Measurements from ENCODE around the gene MACROD2. TPM values are rescaled to one million over a fixed set of nuclear protein-coding genes. Genes with fewer than 3 reads are reported as not detected.

Gene MACROD2
- total RNA-seq, 2 donors from 2014 or later, result 8.3 to 21.8 TPM

GRCh38 chr20:14724468-14724867 lies 729.2 kb downstream of the MACROD2 start:
- intact Hi-C loops (cut with DNase I), result no loop called here
- TF ChIP-seq CTCF (IDR thresholded peaks at IDR 0.05), result no peak
- no peak for TF ChIP-seq POLR2A (IDR thresholded peaks at IDR 0.05)

GRCh38 chr20:14726591-14726990 lies 731.3 kb downstream of the MACROD2 start:
- H3K4me3 ChIP-seq, result no peak overlapping the region
- 88 to 95% methylated on average over 3 of the region's 3 CpGs for WGBS, 2 donors
- TF ChIP-seq POLR2A (IDR thresholded peaks at IDR 0.05) (no peak), CTCF (IDR thresholded peaks at IDR 0.05) (no peak)
- H3K27ac ChIP-seq, result no peak overlapping the region
- intact Hi-C loops (cut with DNase I), result no loop called here
- H3K4me1 ChIP-seq, result no peaks in the 10 kb centered on the region
- DNase-seq (no peak), ATAC-seq (no peak)
- no peaks in the 10 kb centered on the region for H3K9me3 ChIP-seq
- H3K27me3 ChIP-seq, result no peaks in the 10 kb centered on the region
- H3K36me3 ChIP-seq (replicated peaks in 1 of 2; ENCODE audit: insufficient read depth in 1 of 2, low read depth in 2 of 2), result no peaks in the 10 kb centered on the region

More at GRCh38 chr20:14724468-14724867, 729.2 kb downstream of the MACROD2 start:
- H3K4me3 ChIP-seq, result no peak overlapping the region
- no peaks in the 10 kb centered on the region for H3K9me3 ChIP-seq
- no peak for ATAC-seq
- no peak for DNase-seq
- H3K27me3 ChIP-seq, result no peaks in the 10 kb centered on the region
- no peak overlapping the region for H3K27ac ChIP-seq
- H3K36me3 ChIP-seq (replicated peaks in 1 of 2; ENCODE audit: insufficient read depth in 1 of 2, low read depth in 2 of 2), result no peaks in the 10 kb centered on the region
- WGBS, 2 donors, result 57 to 58% methylated on average over 1 of the region's 1 CpG
- no peaks in the 10 kb centered on the region for H3K4me1 ChIP-seq

- 84 to 87% methylated on average over 1 of the region's 1 CpG for WGBS, 2 donors
- ATAC-seq, result no peak
- no peaks in the 10 kb centered on the region for H3K27me3 ChIP-seq
- intact Hi-C loops (cut with DNase I), result no loop called here
- H3K4me1 ChIP-seq, result peaks cover 4% of the 10 kb centered on the region
- H3K36me3 ChIP-seq (replicated peaks in 1 of 2; ENCODE audit: insufficient read depth in 1 of 2, low read depth in 2 of 2), result no peaks in the 10 kb centered on the region
- DNase-seq, result no peak
- H3K9me3 ChIP-seq, result no peaks in the 10 kb centered on the region
- TF ChIP-seq CTCF (IDR thresholded peaks at IDR 0.05) (no peak), POLR2A (IDR thresholded peaks at IDR 0.05) (no peak)
- no peak overlapping the region for H3K4me3 ChIP-seq
- H3K27ac ChIP-seq, result no peak overlapping the region
Measured at GRCh38 chr20:14727485-14728150, 732.3 kb downstream of the MACROD2 start.

- intact Hi-C loops (cut with DNase I), result no loop called here
- 28 to 35% methylated on average over 3 of the region's 3 CpGs for WGBS, 2 donors
Measured at GRCh38 chr20:14729390-14729789, 734.1 kb downstream of the MACROD2 start.

More at GRCh38 chr20:14729390-14729789, 734.1 kb downstream of the MACROD2 start:
- no peaks in the 10 kb centered on the region for H3K36me3 ChIP-seq (replicated peaks in 1 of 2; ENCODE audit: insufficient read depth in 1 of 2, low read depth in 2 of 2)
- H3K9me3 ChIP-seq, result no peaks in the 10 kb centered on the region
- no peak overlapping the region for H3K27ac ChIP-seq
- H3K4me3 ChIP-seq, result no peak overlapping the region
- DNase-seq (no peak), ATAC-seq (no peak)
- TF ChIP-seq POLR2A (IDR thresholded peaks at IDR 0.05) (no peak), CTCF (IDR thresholded peaks at IDR 0.05) (no peak)
- no peaks in the 10 kb centered on the region for H3K27me3 ChIP-seq
- H3K4me1 ChIP-seq, result peaks cover 4% of the 10 kb centered on the region

Data from body of pancreas (tissue), 4 donors.